ENCODE results near the gene GRAMD1B. TPM values are rescaled to one million over a fixed set of nuclear protein-coding genes. Genes with fewer than 3 reads are reported as not detected.
A peak's percentile ranks its signal among the peaks of the same experiment; 100 is the strongest.

Gene GRAMD1B
- total and polyA plus RNA-seq, 2 donors from 2014 or later, result 4.4 to 18.2 TPM

GRCh38 chr11:123525511-123525918 lies 95.4 kb downstream of the GRAMD1B start:
- DNase-seq, result no peak

GRCh38 chr11:123526027-123526805 lies 96.1 kb downstream of the GRAMD1B start:
- DNase-seq (no peak), FAIRE-seq (no peak)
- intact Hi-C loops (cut with DNase I), result no loop called here
- Histone ChIP-seq H3K4me3 (ENCODE audit: low read length in 3 of 3) (no peak overlapping the region), H3K9ac (ENCODE audit: low read length in 3 of 3) (no peak overlapping the region), H3K4me1 (ENCODE audit: control insufficient read depth in 2 of 3, insufficient read depth in 2 of 3, low read depth in 1 of 3, low read length in 3 of 3) (no peaks in the 10 kb centered on the region), H3K27ac (ENCODE audit: low read depth in 2 of 2, low read length in 2 of 2) (no peak overlapping the region), H3K9me3 (ENCODE audit: control insufficient read depth in 2 of 3, insufficient read depth in 1 of 3, low read length in 3 of 3) (no peaks in the 10 kb centered on the region), H3K36me3 (ENCODE audit: control insufficient read depth in 2 of 3, insufficient read depth in 3 of 3, low read length in 3 of 3) (no peaks in the 10 kb centered on the region), H3K27me3 (ENCODE audit: control insufficient read depth, insufficient read depth, low read length) (no peaks in the 10 kb centered on the region)
- TF ChIP-seq CTCF (IDR thresholded peaks at IDR 0.05; ENCODE audit: borderline replicate concordance, extremely low read depth, insufficient read depth), result no peak

More at GRCh38 chr11:123525511-123525918, 95.4 kb downstream of the GRAMD1B start:
- Histone ChIP-seq H3K36me3 (ENCODE audit: control insufficient read depth in 2 of 3, insufficient read depth in 3 of 3, low read length in 3 of 3) (no peaks in the 10 kb centered on the region), H3K4me1 (ENCODE audit: control insufficient read depth in 2 of 3, insufficient read depth in 2 of 3, low read depth in 1 of 3, low read length in 3 of 3) (no peaks in the 10 kb centered on the region), H3K27ac (ENCODE audit: low read depth in 2 of 2, low read length in 2 of 2) (no peak overlapping the region), H3K27me3 (ENCODE audit: control insufficient read depth, insufficient read depth, low read length) (no peaks in the 10 kb centered on the region), H3K9me3 (ENCODE audit: control insufficient read depth in 2 of 3, insufficient read depth in 1 of 3, low read length in 3 of 3) (no peaks in the 10 kb centered on the region), H3K9ac (ENCODE audit: low read length in 3 of 3) (no peak overlapping the region), H3K4me3 (ENCODE audit: low read length in 3 of 3) (peak overlapping the region in 1 of 3 donors; percentile 27)
- TF ChIP-seq CTCF (IDR thresholded peaks at IDR 0.05; ENCODE audit: borderline replicate concordance, extremely low read depth, insufficient read depth), result no peak
- intact Hi-C loops (cut with DNase I), result no loop called here
- no peak for FAIRE-seq

GRCh38 chr11:123526918-123527317 lies 96.8 kb downstream of the GRAMD1B start:
- Histone ChIP-seq H3K27me3 (ENCODE audit: control insufficient read depth, insufficient read depth, low read length) (no peaks in the 10 kb centered on the region), H3K9ac (ENCODE audit: low read length in 3 of 3) (no peak overlapping the region), H3K9me3 (ENCODE audit: control insufficient read depth in 2 of 3, insufficient read depth in 1 of 3, low read length in 3 of 3) (no peaks in the 10 kb centered on the region), H3K36me3 (ENCODE audit: control insufficient read depth in 2 of 3, insufficient read depth in 3 of 3, low read length in 3 of 3) (no peaks in the 10 kb centered on the region), H3K4me3 (ENCODE audit: low read length in 3 of 3) (no peak overlapping the region), H3K27ac (ENCODE audit: low read depth in 2 of 2, low read length in 2 of 2) (no peak overlapping the region), H3K4me1 (ENCODE audit: control insufficient read depth in 2 of 3, insufficient read depth in 2 of 3, low read depth in 1 of 3, low read length in 3 of 3) (no peaks in the 10 kb centered on the region)
- intact Hi-C loops (cut with DNase I), result no loop called here
- FAIRE-seq (no peak), DNase-seq (no peak)
- no peak for TF ChIP-seq CTCF (IDR thresholded peaks at IDR 0.05; ENCODE audit: borderline replicate concordance, extremely low read depth, insufficient read depth)

All from kidney (tissue), 14 donors.